ENCODE measurements around the gene DTX1. TPM values are rescaled to one million over a fixed set of nuclear protein-coding genes. Genes with fewer than 3 reads are reported as not detected.

Gene DTX1
- total and polyA plus RNA-seq, 4 donors: 2.1 to 33.2 (median 10.0) TPM

DNA sequence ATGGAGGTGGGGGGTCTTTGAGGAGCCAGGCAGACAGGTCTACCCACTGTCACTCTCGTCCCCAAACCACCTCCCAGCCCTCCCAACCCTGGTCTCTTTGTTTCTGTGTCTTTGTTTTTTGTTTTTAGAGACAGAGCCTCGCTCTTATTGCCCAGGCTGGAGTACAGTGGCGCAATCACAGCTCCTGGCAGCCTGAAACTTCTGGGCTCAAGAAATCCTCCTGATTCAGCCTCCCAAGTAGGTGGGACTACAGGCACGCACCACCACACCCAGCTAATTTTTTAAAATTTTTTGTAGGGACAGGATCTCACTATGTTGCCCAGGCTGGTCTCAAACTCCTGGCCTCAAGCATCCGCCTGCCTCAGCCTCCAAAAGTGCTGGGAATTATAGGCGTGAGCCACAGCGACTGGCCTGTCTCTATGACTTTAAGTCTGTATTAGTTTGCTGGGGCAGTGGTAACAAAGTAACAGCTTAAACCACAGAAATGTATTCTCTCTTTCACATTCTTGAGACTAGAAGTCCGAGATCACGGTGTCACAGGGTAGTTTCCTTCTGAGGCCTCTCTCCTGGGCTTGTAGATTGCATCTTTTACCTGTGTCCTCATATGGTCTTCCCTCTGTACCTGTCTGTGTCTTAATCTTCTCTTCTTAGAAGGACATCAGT is 26.1 kb downstream of the DTX1 start:
- no peaks in the 10 kb centered on the region for H3K9me3 ChIP-seq (ENCODE audit: control insufficient read depth in 4 of 4, low read length in 3 of 4)
- WGBS: 93% methylated on average over 9 of the region's 9 CpGs
- H3K4me3 ChIP-seq (ENCODE audit: low read depth in 1 of 3, low read length in 3 of 3): no peak overlapping the region
- DNase-seq (ENCODE audit: low spot score): no peak
- H3K27me3 ChIP-seq (ENCODE audit: control insufficient read depth in 4 of 4, insufficient read depth in 4 of 4, low read length in 3 of 4): no peaks in the 10 kb centered on the region
- TF ChIP-seq RXRA (IDR thresholded peaks at IDR 0.05): no peak
- TF ChIP-seq GABPA (IDR thresholded peaks at IDR 0.05 in 1 of 2, conservative IDR thresholded peaks at IDR 0.05 in 1 of 2): no peak
- no peak for TF ChIP-seq YY1 (IDR thresholded peaks at IDR 0.05)
- TF ChIP-seq JUND (IDR thresholded peaks at IDR 0.05): no peak
- no peak for TF ChIP-seq MAX (IDR thresholded peaks at IDR 0.05)
- TF ChIP-seq, protein P1, sequence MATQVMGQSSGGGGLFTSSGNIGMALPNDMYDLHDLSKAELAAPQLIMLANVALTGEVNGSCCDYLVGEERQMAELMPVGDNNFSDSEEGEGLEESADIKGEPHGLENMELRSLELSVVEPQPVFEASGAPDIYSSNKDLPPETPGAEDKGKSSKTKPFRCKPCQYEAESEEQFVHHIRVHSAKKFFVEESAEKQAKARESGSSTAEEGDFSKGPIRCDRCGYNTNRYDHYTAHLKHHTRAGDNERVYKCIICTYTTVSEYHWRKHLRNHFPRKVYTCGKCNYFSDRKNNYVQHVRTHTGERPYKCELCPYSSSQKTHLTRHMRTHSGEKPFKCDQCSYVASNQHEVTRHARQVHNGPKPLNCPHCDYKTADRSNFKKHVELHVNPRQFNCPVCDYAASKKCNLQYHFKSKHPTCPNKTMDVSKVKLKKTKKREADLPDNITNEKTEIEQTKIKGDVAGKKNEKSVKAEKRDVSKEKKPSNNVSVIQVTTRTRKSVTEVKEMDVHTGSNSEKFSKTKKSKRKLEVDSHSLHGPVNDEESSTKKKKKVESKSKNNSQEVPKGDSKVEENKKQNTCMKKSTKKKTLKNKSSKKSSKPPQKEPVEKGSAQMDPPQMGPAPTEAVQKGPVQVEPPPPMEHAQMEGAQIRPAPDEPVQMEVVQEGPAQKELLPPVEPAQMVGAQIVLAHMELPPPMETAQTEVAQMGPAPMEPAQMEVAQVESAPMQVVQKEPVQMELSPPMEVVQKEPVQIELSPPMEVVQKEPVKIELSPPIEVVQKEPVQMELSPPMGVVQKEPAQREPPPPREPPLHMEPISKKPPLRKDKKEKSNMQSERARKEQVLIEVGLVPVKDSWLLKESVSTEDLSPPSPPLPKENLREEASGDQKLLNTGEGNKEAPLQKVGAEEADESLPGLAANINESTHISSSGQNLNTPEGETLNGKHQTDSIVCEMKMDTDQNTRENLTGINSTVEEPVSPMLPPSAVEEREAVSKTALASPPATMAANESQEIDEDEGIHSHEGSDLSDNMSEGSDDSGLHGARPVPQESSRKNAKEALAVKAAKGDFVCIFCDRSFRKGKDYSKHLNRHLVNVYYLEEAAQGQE (IDR thresholded peaks at IDR 0.05): no peak
- no peak for TF ChIP-seq RAD21 (IDR thresholded peaks at IDR 0.05)
- no peak for TF ChIP-seq FOXA1 (IDR thresholded peaks at IDR 0.05)
- TF ChIP-seq, protein P2, sequence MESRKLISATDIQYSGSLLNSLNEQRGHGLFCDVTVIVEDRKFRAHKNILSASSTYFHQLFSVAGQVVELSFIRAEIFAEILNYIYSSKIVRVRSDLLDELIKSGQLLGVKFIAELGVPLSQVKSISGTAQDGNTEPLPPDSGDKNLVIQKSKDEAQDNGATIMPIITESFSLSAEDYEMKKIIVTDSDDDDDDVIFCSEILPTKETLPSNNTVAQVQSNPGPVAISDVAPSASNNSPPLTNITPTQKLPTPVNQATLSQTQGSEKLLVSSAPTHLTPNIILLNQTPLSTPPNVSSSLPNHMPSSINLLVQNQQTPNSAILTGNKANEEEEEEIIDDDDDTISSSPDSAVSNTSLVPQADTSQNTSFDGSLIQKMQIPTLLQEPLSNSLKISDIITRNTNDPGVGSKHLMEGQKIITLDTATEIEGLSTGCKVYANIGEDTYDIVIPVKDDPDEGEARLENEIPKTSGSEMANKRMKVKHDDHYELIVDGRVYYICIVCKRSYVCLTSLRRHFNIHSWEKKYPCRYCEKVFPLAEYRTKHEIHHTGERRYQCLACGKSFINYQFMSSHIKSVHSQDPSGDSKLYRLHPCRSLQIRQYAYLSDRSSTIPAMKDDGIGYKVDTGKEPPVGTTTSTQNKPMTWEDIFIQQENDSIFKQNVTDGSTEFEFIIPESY (IDR thresholded peaks at IDR 0.05): no peak
- TF ChIP-seq TAF1 (conservative IDR thresholded peaks at IDR 0.05): no peak
- peaks cover 0 to 10% (median 4%) of the 10 kb centered on the region in 4 donors for H3K36me3 ChIP-seq (ENCODE audit: control insufficient read depth in 4 of 4, insufficient read depth in 3 of 4, low read depth in 1 of 4, low read length in 3 of 4)
- H3K4me1 ChIP-seq (ENCODE audit: control insufficient read depth in 4 of 4, insufficient read depth in 4 of 4, low read length in 3 of 4): peaks cover 0 to 4% (median 3%) of the 10 kb centered on the region in 4 donors
- no peak overlapping the region for H3K9ac ChIP-seq (ENCODE audit: low read depth in 1 of 2, low read length in 2 of 2)
- H3K27ac ChIP-seq (ENCODE audit: low read depth in 1 of 2, low read length in 2 of 2): no peak overlapping the region

GRCh38 chr12:113083863-113084435 is 27.4 kb downstream of the DTX1 start:
- Histone ChIP-seq H3K27me3 (ENCODE audit: control insufficient read depth in 4 of 4, insufficient read depth in 4 of 4, low read length in 3 of 4) (no peaks in the 10 kb centered on the region), H3K9ac (ENCODE audit: low read depth in 1 of 2, low read length in 2 of 2) (no peak overlapping the region), H3K9me3 (ENCODE audit: control insufficient read depth in 4 of 4, low read length in 3 of 4) (no peaks in the 10 kb centered on the region), H3K4me1 (ENCODE audit: control insufficient read depth in 4 of 4, insufficient read depth in 4 of 4, low read length in 3 of 4) (peaks cover 0 to 4% (median 3%) of the 10 kb centered on the region in 4 donors), H3K36me3 (ENCODE audit: control insufficient read depth in 4 of 4, insufficient read depth in 3 of 4, low read depth in 1 of 4, low read length in 3 of 4) (peaks cover 0 to 6% (median 2%) of the 10 kb centered on the region in 4 donors), H3K27ac (ENCODE audit: low read depth in 1 of 2, low read length in 2 of 2) (no peak overlapping the region), H3K4me3 (ENCODE audit: low read depth in 1 of 3, low read length in 3 of 3) (no peak overlapping the region)
- 78% methylated on average over 11 of the region's 11 CpGs for WGBS
- DNase-seq (ENCODE audit: low spot score): no peak
- TF ChIP-seq MAX (IDR thresholded peaks at IDR 0.05): no peak
- no peak for TF ChIP-seq FOXA1 (IDR thresholded peaks at IDR 0.05)
- TF ChIP-seq NR2F2 (IDR thresholded peaks at IDR 0.05): no peak
- no peak for TF ChIP-seq RAD21 (IDR thresholded peaks at IDR 0.05)
- TF ChIP-seq RXRA (IDR thresholded peaks at IDR 0.05): peak in 1 of 2 donors; percentile 22
- TF ChIP-seq YY1 (IDR thresholded peaks at IDR 0.05): no peak
- TF ChIP-seq, protein P1 (IDR thresholded peaks at IDR 0.05): no peak
- TF ChIP-seq SP1 (IDR thresholded peaks at IDR 0.05): no peak
- TF ChIP-seq JUND (IDR thresholded peaks at IDR 0.05): no peak
- TF ChIP-seq, protein P3, sequence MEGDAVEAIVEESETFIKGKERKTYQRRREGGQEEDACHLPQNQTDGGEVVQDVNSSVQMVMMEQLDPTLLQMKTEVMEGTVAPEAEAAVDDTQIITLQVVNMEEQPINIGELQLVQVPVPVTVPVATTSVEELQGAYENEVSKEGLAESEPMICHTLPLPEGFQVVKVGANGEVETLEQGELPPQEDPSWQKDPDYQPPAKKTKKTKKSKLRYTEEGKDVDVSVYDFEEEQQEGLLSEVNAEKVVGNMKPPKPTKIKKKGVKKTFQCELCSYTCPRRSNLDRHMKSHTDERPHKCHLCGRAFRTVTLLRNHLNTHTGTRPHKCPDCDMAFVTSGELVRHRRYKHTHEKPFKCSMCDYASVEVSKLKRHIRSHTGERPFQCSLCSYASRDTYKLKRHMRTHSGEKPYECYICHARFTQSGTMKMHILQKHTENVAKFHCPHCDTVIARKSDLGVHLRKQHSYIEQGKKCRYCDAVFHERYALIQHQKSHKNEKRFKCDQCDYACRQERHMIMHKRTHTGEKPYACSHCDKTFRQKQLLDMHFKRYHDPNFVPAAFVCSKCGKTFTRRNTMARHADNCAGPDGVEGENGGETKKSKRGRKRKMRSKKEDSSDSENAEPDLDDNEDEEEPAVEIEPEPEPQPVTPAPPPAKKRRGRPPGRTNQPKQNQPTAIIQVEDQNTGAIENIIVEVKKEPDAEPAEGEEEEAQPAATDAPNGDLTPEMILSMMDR (IDR thresholded peaks at IDR 0.05; ENCODE audit: low read depth, low read length, missing input control): no peak
- no peak for TF ChIP-seq FOXA2 (IDR thresholded peaks at IDR 0.05)
- TF ChIP-seq HNF4A (conservative IDR thresholded peaks at IDR 0.05): peak in 1 of 2 donors; percentile 24
- TF ChIP-seq EGR1 (IDR thresholded peaks at IDR 0.05; ENCODE audit: low read depth in 2 of 2): peak in 1 of 2 donors; percentile 18
- TF ChIP-seq TAF1 (conservative IDR thresholded peaks at IDR 0.05): no peak
- TF ChIP-seq, protein P2 (IDR thresholded peaks at IDR 0.05): no peak

All from liver (tissue), 9 donors.